ENCODE data around the gene IHH. TPM values are rescaled to one million over a fixed set of nuclear protein-coding genes. Genes with fewer than 3 reads are reported as not detected.

IHH gene
- polyA plus RNA-seq, 1 experiment = 0.05 TPM

DNA sequence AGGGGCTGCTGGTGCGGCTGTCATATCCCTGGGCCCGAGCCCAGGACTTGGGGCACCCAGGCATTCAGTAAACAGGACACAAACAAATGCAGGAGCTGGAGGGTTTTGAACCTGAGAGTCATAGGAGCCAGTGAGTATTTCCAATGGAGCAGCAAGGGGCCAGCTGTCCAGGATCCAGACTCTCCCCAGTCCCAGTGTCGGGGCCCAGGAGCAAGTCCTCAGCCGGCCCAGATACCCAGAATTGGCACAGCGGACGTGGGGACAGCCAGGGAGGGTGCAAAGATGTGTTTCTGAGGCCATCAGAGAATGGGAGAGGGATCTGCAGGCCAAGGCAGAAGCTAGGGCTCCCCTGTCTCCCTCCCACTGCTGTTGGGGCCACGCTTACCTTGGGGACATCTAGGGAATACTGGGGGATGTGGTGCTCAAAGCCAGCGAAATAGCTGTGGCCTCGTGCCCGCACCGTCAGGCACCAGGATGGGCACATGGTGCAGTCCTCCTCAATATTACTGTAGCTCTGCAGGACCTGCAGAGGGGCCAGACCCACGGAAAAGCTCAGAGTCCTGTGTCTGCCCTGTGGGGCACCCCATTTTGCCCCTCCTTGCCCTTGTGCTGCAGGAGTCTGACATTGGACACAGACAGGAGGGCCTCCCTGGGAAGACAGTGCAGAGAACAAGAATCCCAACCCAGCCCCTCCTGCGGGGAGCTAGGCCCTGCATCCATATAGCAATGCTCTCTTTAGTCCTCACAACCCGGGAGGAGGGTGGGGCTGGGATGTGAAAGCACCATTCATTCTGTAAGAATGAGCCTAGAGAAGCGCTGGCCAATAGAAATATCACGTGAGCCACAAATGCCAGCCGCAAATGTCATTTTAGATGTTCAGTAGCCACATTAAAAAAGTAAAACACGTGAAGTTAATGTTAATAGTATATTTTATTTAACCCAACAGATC is 34.8 kb downstream of the IHH start:
- Histone ChIP-seq H3K4me3 (ENCODE audit: low read depth, low read length) (no peak overlapping the region), H3K27me3 (ENCODE audit: control insufficient read depth, insufficient read depth, low read length) (peaks cover 26% of the 10 kb centered on the region), H3K36me3 (ENCODE audit: control insufficient read depth, insufficient read depth, low read length) (no peaks in the 10 kb centered on the region)
- POLR2A ChIA-PET = interaction anchor here (0.6 kb wide), 1 partner anchor 668 kb away, joined by 3 read pairs; no protein-coding TSS in a partner anchor
- TF ChIP-seq, protein P1, sequence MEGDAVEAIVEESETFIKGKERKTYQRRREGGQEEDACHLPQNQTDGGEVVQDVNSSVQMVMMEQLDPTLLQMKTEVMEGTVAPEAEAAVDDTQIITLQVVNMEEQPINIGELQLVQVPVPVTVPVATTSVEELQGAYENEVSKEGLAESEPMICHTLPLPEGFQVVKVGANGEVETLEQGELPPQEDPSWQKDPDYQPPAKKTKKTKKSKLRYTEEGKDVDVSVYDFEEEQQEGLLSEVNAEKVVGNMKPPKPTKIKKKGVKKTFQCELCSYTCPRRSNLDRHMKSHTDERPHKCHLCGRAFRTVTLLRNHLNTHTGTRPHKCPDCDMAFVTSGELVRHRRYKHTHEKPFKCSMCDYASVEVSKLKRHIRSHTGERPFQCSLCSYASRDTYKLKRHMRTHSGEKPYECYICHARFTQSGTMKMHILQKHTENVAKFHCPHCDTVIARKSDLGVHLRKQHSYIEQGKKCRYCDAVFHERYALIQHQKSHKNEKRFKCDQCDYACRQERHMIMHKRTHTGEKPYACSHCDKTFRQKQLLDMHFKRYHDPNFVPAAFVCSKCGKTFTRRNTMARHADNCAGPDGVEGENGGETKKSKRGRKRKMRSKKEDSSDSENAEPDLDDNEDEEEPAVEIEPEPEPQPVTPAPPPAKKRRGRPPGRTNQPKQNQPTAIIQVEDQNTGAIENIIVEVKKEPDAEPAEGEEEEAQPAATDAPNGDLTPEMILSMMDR (IDR thresholded peaks at IDR 0.05; ENCODE audit: insufficient read depth, low read depth, low read length) = no peak
- CTCF ChIA-PET = interaction anchor here (1.0 to 9.3 kb wide), 7 partner anchors 24 to 128 kb away, joined by 3 to 198 read pairs (median 10); partner anchors contain the start of gene NHEJ1
- no peak for DNase-seq (ENCODE audit: low read depth)

DNA sequence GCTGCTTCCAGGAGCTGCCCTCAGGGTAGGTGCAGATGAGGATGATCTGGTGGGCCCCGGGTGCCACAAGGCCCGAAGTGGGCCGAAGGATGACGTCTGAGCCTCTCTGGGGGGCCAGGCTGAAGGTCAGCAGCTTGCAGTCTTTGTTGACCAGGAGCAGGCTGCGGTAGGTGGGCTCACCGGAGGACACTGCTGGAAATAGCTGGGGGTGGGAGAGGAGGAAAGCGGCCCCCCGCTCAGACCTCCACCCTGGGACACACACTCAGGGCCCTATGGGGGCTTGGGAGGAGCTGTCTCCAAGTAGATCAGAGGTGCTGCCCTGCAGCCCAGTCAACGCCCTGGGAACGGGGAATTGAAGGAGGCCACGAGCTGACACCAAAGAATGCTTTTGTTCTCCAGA is 36.7 kb downstream of the IHH start:
- ChIA-PET POLR2A (no interaction called here), CTCF (interaction anchor here (0.8 to 9.3 kb wide), 4 partner anchors 34 to 130 kb away, joined by 3 to 198 read pairs (median 4); partner anchors contain the start of gene NHEJ1)
- Histone ChIP-seq H3K4me3 (ENCODE audit: low read depth, low read length) (no peak overlapping the region), H3K36me3 (ENCODE audit: control insufficient read depth, insufficient read depth, low read length) (no peaks in the 10 kb centered on the region), H3K27me3 (ENCODE audit: control insufficient read depth, insufficient read depth, low read length) (peaks cover 31% of the 10 kb centered on the region)
- TF ChIP-seq, protein P1 (IDR thresholded peaks at IDR 0.05; ENCODE audit: insufficient read depth, low read depth, low read length) = no peak
- no peak for DNase-seq (ENCODE audit: low read depth)

DNA sequence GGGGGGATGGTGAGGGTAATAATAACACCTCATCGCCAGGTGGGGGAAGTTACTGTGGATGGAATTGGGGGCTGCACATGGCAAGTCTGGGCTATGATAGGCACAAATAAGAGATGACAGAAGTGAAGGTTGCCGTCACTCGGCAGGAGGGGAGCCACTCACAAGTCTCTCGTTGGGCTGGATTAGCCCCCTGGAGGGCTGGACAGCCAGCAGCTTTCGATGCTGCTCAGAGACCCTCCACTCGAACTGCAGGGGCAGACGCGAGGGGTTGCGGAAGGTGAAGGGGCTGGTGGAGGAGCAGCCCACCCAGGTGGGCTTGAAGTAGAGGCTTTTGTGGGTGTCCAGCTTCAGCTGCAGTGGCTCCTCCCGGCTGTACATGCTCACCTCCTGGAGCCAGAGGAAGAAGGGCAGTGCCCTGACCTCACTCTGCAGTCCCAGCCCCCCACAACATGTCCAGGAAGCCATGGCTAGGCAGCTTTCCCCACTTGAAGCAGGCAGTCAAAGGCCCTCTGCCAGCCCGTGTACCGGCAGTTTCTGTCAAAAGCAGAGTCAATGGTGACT is 37.6 kb downstream of the IHH start:
- TF ChIP-seq, protein P1 (IDR thresholded peaks at IDR 0.05; ENCODE audit: insufficient read depth, low read depth, low read length) = no peak
- CTCF ChIA-PET = interaction anchor here (9.3 kb wide), 1 partner anchor 131 kb away, joined by 198 read pairs; the partner anchor contains the start of gene NHEJ1
- Histone ChIP-seq H3K4me3 (ENCODE audit: low read depth, low read length) (no peak overlapping the region), H3K36me3 (ENCODE audit: control insufficient read depth, insufficient read depth, low read length) (no peaks in the 10 kb centered on the region), H3K27me3 (ENCODE audit: control insufficient read depth, insufficient read depth, low read length) (peaks cover 34% of the 10 kb centered on the region)
- DNase-seq (ENCODE audit: low read depth) = no peak
- POLR2A ChIA-PET = no interaction called here

DNA sequence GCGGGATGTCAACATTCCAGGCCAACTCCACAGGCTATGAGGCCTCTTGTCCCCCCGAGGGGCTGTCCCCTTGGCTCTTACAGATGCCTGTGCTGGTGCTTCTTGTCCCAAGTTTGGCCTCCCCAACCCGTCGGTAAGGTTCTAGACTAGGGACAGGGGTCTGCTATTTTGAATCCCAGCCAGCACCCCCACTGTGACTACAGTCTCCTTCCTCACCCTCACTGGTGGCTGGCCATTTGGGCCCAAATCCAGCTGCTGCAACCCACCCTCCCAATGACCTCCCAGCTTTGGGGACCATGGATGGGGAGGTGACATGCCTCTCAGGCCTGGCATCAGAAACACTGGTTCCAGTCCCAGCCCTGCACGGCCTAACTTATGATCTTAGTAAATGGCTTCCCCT is 38.1 kb downstream of the IHH start:
- TF ChIP-seq, protein P1 (IDR thresholded peaks at IDR 0.05; ENCODE audit: insufficient read depth, low read depth, low read length) = no peak
- ChIA-PET POLR2A (no interaction called here), CTCF (no interaction called here)

DNA sequence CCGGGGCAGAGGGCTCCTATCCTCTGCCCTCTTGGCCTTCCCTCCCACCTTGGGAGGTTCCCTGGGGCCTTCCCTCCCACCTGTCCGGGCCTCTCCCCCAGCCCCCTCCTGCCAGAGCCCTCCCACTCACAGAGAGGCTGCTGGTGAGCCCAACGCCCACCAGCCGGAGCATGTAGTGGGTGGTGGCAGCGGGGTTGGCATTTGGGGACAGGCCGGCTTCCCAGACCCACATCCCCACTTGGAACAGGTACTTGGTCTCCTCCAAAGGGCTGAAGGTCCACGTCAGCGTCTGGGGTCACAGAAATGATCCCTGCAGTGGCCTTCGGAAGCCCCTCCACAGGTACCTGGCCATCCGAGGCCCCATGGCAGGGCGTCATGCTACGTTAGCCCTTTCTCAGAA is 38.7 kb downstream of the IHH start:
- POLR2A ChIA-PET = no interaction called here
- CTCF ChIA-PET = interaction anchor here (1.4 to 3.0 kb wide), 3 partner anchors 7 to 26 kb away, joined by 3 to 20 read pairs (median 9); no protein-coding TSS in a partner anchor
- Histone ChIP-seq H3K36me3 (ENCODE audit: control insufficient read depth, insufficient read depth, low read length) (no peaks in the 10 kb centered on the region), H3K4me3 (ENCODE audit: low read depth, low read length) (no peak overlapping the region), H3K27me3 (ENCODE audit: control insufficient read depth, insufficient read depth, low read length) (peaks cover 37% of the 10 kb centered on the region)
- TF ChIP-seq, protein P1 (IDR thresholded peaks at IDR 0.05; ENCODE audit: insufficient read depth, low read depth, low read length) = no peak
- no peak for DNase-seq (ENCODE audit: low read depth)

More for the DNA sequence above, 38.1 kb downstream of the IHH start:
- no peak for DNase-seq (ENCODE audit: low read depth)
- H3K4me3 ChIP-seq (ENCODE audit: low read depth, low read length) = no peak overlapping the region
- no peaks in the 10 kb centered on the region for H3K36me3 ChIP-seq (ENCODE audit: control insufficient read depth, insufficient read depth, low read length)
- peaks cover 37% of the 10 kb centered on the region for H3K27me3 ChIP-seq (ENCODE audit: control insufficient read depth, insufficient read depth, low read length)
